IPS-NIHi11 (cell line): ENCODE measurements around the gene SRPK3.
"Not testable (repeated sequence)": the region's sequence is repeated elsewhere in the genome, so short reads cannot be mapped to it uniquely, and the experiment has no call there.

Experiments
- DNase-seq: peaks from one replicate; pipeline ENCODE4 v3.0.0; 2012; ENCODE audit warnings: mixed read lengths, low spot score

Gene SRPK3

DNA sequence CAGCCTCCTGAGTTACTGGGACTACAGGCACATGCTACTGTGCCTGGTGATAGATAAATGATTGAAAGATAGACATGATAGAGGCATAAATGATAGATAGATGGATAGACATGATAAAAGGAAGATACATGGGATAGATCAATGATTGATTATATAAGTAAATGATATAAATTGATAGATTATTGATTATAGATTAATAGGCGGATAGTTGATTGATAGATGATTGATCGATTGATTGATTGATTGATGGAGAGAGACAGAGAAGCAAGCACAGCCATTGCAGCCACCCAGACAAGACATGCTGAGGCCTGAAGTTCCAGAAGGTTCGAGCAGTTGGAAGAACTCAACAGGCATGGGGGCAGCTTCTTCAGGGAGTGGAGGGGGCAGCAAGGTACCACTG is 34.5 kb upstream of the SRPK3 start:
- DNase-seq: no peak

DNA sequence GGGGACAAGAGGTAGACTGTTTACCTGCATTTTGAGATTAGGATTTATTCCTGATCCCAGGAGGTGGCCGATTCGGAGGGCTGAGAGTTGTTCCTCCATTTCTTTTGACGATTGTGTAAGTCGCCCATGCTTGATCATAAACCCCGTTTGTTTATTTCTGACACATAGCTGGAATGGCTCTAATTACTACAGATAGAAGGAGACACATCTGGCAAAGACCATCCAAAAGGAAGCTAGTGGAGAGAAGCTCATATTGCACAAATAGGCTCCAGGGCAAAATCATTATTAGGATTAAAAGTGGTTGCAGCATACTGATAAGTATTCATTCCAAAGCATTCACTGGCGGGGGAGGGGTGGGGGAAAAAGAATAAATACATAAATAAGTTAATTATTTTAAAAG is 33.9 kb upstream of the SRPK3 start:
- not testable (repeated sequence) for DNase-seq

DNA sequence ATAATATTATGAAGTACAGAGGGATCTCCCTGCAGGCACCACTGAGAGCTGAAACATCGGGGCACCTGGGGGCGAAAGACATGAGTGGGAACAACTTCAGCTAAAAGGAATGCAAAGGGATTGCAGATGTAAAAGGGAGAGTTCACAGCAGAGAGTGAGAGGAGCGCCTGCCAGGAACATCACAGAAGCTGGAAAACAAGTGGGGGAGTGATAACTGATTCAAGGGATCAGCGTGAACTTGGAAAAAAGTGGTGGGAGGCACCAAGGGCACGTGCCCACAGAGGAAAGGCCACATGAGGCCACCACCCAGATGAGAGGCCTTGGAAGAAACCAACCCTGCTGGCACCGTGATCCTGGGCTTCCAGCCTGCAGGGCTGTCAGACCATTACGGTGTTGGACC is 31.8 kb upstream of the SRPK3 start:
- not testable (repeated sequence) for DNase-seq

DNA sequence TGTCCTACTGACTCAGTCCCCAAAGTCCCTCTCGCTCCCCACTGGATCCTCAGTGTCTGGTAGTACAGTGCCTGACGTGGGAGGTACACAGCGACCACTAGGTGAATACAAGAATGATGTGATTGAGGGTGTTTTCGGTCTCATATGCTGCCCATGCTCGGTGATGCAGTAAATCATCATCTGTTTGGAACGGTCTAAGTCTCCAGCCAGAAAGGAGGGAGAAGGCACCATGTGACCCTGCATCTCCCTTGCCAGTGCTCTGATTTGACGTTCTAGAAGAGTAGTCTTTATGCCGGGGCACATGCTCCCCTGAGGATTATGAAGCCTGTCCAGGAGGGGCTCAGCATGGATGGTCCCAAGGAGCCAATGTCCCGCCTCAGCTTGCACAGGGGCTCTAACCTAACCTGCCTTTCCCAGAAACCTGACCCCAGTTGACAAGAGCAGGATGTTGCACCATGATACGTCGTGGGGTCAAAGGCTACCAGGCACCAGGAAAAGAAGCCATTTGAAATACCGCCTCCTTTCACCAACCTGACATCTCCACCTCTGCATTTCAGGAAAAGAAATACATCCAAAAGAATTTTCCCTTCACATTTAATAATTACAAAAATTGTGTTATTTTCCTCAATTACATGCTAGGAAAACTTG is 30.6 kb upstream of the SRPK3 start:
- no peak for DNase-seq

DNA sequence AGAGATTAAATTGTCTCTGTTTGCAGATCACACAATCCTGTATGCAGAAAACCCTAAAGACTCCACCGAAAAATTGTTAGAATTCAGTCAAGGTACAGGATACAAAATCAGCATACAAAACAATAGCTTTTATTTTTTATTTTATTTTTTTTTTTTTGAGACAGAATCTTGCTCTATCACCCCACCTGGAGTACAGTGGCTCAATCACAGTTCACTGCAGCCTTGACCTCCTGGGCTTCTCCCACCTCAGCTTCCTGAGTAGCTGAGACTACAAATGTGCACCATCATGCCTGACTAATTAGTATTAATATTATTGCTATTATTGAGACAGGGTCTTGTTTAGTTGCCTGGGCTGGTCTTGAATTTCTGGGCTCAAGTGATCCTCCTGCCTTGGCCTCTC is 25.7 kb upstream of the SRPK3 start:
- no peak for DNase-seq

DNA sequence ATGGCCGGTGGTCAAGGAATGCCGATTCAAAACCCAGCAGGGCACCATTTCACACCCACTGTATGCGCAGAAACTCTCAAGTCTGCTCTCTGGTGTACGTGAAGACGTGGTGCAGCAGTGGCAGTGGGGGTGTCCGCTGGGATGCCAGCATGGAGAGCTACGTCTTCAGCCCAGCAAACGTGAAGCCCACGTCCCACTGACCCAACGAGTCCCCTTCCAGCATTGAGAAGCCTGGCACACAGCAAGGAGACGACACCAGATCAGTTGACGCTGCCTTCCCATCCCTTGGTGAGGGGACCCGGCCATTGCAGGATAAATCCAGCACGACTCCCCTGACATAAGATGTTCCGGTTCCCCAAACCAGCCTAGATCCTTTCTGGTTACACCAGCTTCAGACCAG is 19.0 kb upstream of the SRPK3 start:
- DNase-seq: peak; percentile 1

DNA sequence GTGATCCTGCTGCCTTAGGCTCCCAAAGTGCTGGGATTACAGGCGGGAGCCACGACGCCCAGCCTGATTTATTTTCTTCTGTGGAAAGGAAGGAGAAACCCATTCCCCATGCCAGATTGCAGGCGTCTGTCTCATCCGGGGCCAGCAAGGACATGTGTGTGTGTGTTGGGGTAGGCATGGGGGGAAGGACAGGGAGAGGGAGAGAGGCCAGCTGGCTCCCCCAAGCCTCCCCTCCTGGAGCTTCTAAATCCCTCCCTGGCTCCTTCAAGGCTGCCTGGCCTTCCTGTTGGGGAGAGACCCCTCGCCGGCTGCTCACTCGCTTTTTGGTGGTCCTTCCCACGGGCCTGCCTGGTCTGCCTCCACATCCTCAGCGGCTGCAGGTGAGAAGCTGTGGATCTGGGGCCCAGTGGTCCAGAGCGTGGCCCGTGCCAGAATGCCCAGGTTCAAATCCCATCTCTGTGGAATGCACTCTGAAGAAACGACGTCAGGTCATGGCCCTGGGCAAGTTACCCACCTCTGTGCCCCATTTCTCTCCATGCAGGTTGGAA is 18.1 kb upstream of the SRPK3 start:
- no peak for DNase-seq

DNA sequence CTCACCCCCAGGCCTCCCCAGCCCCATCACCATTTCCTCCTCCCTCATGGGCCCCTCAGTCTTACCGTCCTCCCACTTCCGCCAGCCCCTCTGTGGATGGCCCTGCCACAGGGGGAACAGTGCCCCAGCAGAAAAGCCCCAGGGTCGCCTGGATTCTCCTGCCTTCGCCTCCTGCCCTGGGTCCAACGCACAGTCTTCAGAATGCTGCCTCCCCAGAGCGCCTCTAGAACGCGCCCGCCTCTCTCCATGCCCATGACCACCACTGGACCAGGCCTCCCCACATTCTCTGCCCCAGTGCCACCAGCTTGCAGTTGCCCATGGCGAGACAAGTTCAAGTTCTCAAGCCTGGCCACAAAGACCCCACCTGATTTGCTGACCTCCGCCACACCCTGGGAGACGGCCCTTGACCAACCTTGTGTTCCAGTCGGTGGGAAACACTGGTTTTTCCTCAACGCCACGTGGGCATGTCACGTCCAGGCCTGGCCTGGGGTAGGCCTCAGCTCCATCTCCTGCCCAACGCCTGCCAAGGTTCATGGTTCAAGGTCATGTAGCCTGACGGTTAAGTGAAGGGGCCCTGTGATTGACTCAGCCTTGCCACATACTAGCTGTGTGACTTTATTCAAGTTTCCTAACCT is 17.4 kb upstream of the SRPK3 start:
- DNase-seq: peak; percentile 2

DNA sequence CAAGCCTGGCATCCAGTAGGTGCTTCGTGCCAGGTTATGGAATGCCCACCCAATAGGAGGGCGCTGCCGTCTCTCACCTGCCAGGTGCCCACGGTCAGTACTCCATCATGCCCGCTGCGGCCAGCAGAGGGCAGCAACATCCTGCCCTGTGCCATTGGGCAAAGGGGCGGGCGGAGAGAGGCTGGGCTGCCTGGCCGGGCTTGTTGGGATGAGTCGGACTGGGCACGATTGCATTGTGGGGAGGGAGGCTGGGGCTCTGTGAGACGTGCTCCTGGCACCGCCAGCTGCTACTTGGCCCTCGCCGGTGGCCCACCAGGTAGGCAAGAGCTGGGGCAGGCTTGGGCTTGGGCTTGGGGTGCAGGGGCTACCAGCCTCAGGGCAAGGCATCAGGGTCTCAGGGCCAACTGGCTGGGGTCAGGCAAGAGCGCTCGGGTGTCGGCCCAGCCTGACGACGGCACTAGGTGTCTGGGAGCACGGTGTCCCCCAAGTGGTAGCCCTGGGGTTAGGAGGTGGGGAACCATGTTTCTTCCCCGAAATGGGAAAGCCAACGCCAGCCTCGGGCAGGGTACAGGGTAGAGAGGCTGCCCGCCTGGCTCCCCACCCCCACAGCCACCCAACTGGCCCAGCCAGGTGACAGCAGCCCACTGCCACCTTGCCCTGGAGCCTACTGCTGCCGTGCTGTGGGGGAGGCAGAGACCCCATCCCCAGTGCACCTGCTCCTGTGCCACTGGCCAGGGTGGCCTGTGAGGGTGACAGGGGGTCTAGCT is 16.7 kb upstream of the SRPK3 start, which contains the start of gene PLXNB3:
Gene PLXNB3 (plus strand): TSS at position 261 of the 767 bp plus-strand sequence. CDS start 1,287 bp downstream, outside the sequence.
- peak; percentile 86 for DNase-seq

DNA sequence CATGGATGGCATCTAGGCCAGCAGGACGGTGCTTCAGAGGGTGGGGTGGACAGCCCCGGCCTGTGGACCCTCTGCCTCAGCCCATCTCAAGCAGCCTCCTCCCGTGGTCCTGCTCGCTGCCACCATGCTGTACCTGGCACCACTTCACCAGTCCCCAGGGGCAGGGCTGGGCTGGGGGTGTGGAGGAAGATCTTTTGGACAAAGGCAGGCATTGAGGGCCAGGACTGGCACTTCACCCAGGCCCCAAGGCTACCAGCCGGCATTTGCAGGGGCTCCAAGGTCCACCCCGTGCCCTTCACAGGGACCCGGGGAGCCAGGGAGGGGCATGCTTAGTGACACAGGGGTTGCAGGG is 16.1 kb upstream of the SRPK3 start:
- DNase-seq: no peak

DNA sequence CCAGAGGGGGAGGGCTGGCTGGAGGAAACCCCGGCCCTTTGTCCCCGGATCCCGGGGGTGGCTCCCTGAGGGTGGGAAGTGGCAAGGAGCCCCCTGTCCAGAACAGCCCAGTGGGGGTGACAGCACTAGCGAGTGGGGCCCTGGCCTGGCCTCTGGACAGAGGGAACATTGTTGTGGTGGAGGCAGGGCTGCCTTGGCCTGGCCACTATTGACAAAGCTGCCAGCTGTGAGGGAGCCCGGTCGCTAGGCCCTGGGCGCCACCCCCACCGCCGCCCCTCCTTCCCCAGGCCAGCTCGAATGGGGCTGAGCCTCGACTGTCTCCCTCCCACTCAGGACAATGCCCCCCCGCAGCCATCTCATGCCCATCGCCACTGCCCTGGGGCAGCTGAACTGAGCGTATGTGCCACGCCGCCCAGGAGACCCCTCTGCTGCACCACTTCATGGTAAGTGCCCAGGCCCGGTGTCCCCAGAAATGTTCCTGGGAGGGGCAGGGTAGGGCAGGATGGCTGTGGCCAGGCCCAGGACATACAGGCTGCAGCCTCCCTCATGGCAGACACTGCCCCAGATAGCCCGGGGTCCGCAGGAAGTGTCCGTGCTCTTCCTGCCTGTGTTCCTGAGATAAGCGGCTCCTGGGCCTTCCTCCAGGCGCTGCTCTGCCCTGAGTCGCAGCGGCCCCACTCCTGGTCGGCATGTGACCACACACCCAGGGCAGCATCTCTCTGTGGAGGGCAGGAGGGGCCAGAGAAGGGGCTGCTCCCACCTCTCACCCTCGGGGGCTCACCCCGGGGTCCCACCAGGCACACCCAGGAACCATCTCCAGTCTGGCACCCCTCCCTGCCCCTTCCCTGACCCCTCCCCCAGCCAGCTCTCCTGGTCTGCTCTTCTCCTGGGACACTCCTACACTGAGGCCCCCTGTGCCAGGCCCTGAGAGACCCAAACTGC is 15.4 kb upstream of the SRPK3 start:
- DNase-seq: no peak

DNA sequence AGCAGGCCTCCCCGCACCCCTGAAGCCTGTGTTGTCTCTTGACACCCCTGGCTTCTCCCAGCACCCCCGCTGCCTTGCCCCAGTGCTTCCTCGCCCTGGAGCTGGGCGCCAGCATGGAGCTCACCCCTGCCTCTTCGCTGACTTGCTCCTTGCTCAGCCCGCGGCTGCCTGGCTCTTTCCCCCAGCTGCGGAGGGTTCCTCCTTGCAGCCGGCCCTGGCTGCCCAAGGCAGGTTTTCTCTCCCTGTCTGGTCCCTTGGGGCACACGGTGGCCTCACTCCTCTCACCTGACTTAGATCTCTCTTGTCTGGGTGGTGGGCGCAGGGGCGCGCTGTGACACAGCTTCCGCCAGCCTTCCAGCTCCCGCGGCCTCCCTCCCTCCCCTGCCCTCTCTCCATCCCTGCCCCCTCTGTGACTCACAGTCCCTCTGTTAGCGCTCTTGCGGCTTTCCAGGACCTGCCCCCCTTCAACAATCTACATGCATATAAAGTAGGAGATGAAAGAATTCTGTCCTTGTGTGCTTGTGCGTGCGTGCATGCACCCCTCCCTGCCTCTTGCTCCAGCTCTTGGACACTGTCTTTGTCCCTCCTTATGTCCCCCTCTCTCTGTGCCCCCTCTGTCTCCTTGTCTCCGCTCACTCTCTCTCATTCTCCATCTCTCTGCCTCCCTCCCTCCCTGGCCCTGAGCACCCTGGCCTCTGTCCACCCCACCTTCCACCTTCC is 14.6 kb upstream of the SRPK3 start:
- DNase-seq: no peak

DNA sequence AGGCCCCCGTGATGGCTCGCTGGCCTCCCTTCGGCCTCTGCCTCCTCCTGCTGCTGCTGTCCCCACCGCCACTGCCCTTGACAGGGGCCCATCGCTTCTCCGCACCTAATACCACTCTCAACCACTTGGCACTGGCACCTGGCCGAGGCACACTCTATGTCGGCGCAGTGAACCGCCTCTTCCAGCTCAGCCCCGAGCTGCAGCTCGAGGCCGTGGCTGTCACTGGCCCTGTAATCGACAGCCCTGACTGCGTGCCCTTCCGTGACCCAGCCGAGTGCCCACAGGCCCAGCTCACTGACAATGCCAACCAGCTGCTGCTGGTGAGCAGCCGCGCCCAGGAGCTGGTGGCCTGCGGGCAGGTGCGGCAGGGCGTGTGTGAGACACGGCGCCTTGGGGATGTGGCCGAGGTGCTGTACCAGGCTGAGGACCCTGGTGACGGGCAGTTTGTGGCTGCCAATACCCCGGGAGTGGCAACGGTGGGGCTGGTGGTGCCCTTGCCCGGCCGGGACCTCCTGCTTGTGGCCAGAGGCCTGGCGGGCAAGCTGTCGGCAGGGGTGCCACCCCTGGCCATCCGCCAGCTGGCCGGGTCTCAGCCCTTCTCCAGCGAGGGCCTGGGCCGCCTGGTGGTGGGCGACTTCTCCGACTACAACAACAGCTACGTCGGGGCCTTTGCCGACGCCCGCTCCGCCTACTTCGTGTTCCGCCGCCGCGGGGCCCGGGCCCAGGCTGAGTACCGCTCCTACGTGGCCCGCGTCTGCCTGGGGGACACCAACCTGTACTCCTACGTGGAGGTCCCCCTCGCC is 13.8 kb upstream of the SRPK3 start:
- peak; percentile 32 for DNase-seq

DNA sequence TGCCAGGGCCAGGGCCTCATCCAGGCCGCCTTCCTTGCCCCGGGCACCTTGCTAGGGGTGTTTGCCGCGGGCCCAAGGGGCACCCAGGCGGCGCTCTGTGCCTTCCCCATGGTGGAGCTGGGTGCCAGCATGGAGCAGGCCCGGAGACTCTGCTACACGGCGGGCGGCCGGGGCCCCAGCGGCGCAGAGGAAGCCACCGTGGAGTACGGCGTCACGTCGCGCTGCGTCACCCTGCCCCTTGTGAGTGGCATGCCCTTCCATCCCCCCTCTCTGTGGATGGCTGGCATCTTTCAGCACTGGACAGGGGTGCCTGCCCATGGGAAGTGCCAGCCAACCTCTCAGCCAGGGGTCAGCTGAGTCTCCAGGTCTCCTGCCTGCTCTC is 13.2 kb upstream of the SRPK3 start:
- DNase-seq: peak; percentile 4

DNA sequence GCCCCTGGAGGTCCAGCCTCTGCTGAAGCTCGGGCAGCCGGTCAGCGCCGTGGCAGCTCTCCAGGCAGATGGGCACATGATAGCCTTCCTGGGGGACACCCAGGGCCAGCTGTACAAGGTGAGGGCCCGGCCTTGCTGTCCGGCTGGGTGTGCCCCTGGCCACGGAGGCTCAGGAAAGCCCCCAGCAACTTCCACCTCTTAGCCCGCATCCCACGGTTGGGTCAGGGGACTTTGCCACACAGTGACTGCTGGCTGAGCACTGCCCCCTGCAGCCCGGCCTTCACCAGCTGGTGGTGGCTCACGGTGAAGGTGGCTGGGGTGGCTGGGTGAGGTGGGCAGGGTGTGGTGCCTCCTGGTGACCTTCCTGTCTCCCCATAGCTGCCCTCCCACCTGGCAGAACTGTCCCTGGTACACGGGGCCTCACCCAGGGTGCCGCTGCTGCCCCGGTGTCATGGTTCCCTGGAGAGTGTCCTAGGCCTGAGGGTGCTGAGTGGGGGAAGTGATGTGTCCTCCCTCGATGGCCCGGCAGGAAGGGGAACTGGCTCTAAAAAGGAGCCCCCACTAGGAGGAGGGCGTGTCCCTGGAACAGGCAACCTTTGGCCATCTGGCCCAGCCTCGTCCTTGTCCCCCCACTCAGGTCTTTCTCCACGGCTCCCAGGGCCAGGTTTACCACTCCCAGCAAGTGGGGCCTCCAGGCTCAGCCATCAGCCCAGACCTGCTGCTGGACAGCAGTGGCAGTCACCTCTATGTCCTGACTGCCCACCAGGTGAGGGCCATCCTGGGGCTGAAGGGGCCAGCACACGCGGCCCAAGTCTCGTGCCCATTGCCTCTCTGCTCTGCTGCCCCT is 12.3 kb upstream of the SRPK3 start:
- DNase-seq: no peak

DNA sequence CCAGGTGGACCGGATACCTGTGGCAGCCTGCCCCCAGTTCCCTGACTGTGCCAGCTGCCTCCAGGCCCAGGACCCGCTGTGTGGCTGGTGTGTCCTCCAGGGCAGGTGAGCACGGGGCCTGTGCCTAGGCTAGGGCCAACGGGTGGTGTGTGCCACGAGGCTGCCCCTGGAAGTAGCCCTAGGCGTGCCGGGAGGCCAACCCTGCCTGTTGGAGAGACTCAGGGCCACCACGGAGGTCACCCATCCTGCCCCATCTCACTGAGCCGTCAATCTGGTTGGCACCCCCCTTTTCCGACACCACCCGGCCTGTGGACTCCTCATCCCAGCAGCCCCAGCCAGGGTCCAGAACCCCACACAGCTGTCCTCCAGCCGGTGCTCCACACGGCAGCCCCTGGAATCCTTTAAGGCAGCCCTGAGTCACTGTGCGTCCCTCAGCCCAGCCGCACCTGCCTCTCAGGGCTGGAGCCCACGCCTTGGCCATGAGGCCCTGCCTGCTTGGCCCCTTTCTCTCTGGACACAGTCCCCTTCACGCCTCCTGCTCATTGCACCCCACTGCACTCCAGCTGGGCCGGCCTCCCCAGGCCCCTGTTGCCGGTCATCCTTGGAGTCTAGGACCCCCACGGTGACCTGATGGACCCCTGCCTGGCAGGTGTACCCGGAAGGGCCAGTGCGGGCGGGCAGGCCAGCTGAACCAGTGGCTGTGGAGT is 11.5 kb upstream of the SRPK3 start:
- DNase-seq: no peak

DNA sequence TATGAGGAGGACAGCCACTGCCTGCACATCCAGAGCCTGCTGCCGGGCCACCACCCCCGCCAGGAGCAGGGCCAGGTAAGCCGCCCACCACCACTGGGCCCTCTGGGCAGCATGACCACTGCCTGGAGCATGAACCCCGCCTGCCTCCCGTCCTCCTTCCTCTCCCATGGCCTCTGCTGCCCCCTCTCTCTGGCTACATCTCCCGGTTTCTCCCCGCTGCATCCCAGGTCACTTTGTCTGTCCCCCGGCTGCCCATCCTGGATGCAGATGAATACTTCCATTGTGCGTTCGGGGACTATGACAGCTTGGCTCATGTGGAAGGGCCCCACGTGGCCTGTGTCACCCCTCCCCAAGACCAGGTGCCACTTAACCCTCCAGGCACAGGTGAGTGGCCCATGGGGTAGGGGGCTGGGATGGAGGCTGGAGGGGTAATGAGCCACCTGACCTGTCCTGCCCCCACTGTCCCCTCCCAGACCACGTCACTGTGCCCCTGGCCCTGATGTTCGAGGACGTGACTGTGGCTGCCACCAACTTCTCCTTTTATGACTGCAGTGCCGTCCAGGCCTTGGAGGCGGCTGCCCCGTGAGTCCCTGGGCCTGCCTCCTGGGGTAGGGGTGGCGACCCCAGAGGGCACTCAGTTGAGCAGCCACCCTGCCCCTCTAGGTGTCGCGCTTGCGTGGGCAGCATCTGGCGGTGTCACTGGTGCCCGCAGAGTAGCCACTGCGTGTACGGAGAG is 10.8 kb upstream of the SRPK3 start:
- no peak for DNase-seq
